ENCODE results near the gene KRT39.
"Not testable (repeated sequence)": the region's sequence is repeated elsewhere in the genome, so short reads cannot be mapped to it uniquely, and the experiment has no call there.

Gene KRT39

GRCh38 chr17:40966848-40967247 is at the start of gene KRT39:
Gene KRT39, minus strand, starts transcription at chr17:40966948. Its CDS starts 92 bp downstream, at chr17:40966856.
- no peak for DNase-seq

GRCh38 chr17:41015454-41015853 is 48.7 kb upstream of the KRT39 start:
- DNase-seq = no peak

GRCh38 chr17:41013606-41014005 is 46.9 kb upstream of the KRT39 start:
- no peak for DNase-seq

- DNase-seq = no peak
These were observed 46.4 kb upstream of the KRT39 start for GRCh38 chr17:41013181-41013580.

GRCh38 chr17:41012326-41013120 is 45.8 kb upstream of the KRT39 start:
- DNase-seq = no peak

- no peak for DNase-seq
These were observed 43.7 kb upstream of the KRT39 start for GRCh38 chr17:41010441-41010840.

GRCh38 chr17:41009936-41010335 is 43.2 kb upstream of the KRT39 start:
- no peak for DNase-seq

GRCh38 chr17:41009301-41009760 is 42.6 kb upstream of the KRT39 start:
- DNase-seq = no peak

GRCh38 chr17:41008811-41009210 is 42.1 kb upstream of the KRT39 start, which contains the start of gene KRTAP3-1:
Gene KRTAP3-1, minus strand, starts transcription at chr17:41009128. Its CDS starts 54 bp downstream, at chr17:41009074.
- no peak for DNase-seq

- no peak for DNase-seq
These were observed 37.6 kb upstream of the KRT39 start for GRCh38 chr17:41004397-41004796.

GRCh38 chr17:41003926-41004325 is 37.2 kb upstream of the KRT39 start:
- DNase-seq = no peak

GRCh38 chr17:41002814-41003213 is 36.1 kb upstream of the KRT39 start:
- DNase-seq = no peak

GRCh38 chr17:41001795-41002194 is 35.0 kb upstream of the KRT39 start:
- DNase-seq = no peak

- not testable (repeated sequence) for DNase-seq
These were observed 32.8 kb upstream of the KRT39 start, which contains the start of gene KRTAP3-2 for GRCh38 chr17:40999563-40999962. Gene KRTAP3-2, minus strand, starts transcription at chr17:40999906. Its CDS starts 53 bp downstream, at chr17:40999853.

- no peak for DNase-seq
These were observed 30.6 kb upstream of the KRT39 start for GRCh38 chr17:40997361-40997760.

- DNase-seq = no peak
These were observed 30.1 kb upstream of the KRT39 start for GRCh38 chr17:40996829-40997228.

GRCh38 chr17:40995116-40995515 is 28.4 kb upstream of the KRT39 start:
- no peak for DNase-seq

- no peak for DNase-seq
These were observed 27.1 kb upstream of the KRT39 start, which contains the start of gene KRTAP3-3 for GRCh38 chr17:40993839-40994238. Gene KRTAP3-3, minus strand, starts transcription at chr17:40994164. Its CDS starts 67 bp downstream, at chr17:40994097.

GRCh38 chr17:40993084-40993483 is 26.3 kb upstream of the KRT39 start:
- DNase-seq = no peak

- DNase-seq = no peak
These were observed 25.9 kb upstream of the KRT39 start for GRCh38 chr17:40992666-40993065.

- no peak for DNase-seq
These were observed 20.2 kb upstream of the KRT39 start for GRCh38 chr17:40986920-40987319.

- no peak for DNase-seq
These were observed 17.5 kb upstream of the KRT39 start, which contains the start of gene KRT40 for GRCh38 chr17:40984226-40984625. Gene KRT40, minus strand, starts transcription at chr17:40984326. Its CDS starts 53 bp downstream, at chr17:40984273.

- DNase-seq = no peak
These were observed 14.4 kb upstream of the KRT39 start for GRCh38 chr17:40981115-40981514.

GRCh38 chr17:40980596-40980995 is 13.8 kb upstream of the KRT39 start:
- no peak for DNase-seq
